ENCODE measurements around the gene DPP4. TPM values are rescaled to one million over a fixed set of nuclear protein-coding genes. Genes with fewer than 3 reads are reported as not detected.

Gene DPP4
- polyA plus RNA-seq (2013), result 0.16 TPM

DNA sequence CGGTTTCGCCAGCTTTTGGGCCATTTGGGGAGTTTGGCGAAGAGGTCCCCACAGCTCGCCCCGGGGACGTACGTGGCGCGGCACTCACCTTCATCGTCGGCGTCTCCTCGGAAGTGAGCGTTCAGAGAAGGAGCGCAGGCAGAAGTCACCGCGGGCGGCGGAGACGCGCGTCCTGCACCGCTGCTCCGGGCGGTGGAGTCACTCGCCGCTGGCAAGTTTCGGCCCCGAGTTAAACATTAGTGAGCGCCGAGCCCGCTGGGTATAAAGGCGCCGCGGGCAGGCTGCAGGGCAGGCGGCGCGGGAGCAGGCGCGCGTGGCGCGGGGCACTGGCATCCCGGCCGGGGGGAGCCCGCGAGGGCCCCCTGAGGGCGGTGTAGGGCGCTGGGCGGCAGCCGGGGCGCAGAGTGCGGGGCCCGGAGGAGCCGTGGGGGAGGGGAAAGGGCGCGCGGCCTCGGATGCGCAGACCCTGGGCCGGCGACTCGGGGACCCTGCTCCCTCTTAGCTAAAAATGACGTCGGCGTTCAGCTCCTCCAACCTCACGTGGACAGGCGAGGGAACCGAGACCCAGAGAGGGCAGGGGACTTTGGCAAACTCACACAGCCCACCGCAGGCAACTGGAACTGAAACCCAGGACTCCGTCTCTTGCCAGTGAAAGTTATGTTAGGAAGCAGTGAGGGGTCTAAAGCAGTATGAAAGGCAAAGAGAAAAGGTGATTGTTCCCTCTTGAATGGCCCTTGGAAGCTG lies at the start of gene DPP4:
TSS of gene DPP4 (minus strand) at position 328 of the 744 bp plus-strand sequence. CDS start at position 94, 234 bp downstream.
- H3K4me1 ChIP-seq (ENCODE audit: control extremely low read depth in 1 of 4, control insufficient read depth in 4 of 4, insufficient read depth in 4 of 4, low read length in 3 of 4), result peaks cover 0 to 16% (median 13%) of the 10 kb centered on the region in 4 experiments
- no peak within 1 kb of the TSS for H3K27ac ChIP-seq (ENCODE audit: insufficient read depth in 1 of 2, low read depth in 1 of 2, low read length in 2 of 2, poor library complexity in 1 of 2, severe bottlenecking in 2 of 2)

DNA sequence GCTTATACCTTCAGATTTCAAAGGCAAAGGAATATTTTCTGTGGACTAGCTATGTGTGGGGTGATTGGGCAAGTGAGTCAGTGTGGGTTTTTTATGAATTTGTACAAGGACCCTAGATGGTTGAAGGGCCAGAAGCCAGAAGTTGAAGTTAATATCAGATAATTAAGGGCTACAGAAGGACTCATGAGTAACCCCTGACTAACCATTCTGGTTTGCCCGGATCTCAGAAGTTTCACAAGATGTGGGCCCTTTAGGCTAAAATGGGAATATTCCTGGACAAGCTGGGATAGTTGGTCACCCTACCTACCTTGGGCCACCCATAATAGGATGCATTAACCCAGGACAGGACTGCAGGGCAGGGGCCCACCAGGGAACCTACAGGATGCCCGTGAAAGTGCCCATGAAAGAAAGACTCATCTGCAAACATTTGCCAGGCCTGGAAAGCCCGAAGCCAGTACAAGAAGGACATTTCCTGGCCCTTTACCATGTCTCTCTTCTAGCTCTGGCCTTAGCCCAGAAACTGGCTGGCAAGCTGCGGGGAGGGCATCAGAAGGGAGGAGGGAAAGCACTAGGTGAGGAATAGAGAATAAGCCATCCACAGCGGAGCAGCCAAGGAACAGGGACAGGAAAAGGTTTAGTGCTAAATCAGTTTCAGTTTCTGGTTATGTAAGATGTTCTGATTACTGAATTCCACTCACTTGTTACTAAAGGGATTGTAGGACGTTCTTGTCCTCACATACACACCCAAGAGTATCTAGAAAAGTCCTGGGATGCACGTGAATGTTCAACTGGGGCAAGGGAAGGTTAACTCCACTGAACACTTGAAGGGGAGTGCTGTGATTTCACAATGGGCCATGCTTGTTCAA lies 44.4 kb upstream of the DPP4 start:
- Histone ChIP-seq H3K9me3 (ENCODE audit: control extremely low read depth in 1 of 5, control insufficient read depth in 4 of 5, insufficient read depth in 2 of 5, low read depth in 1 of 5, low read length in 4 of 5) (peaks cover 0 to 7% (median 5%) of the 10 kb centered on the region in 5 experiments), H3K4me3 (ENCODE audit: control insufficient read depth in 1 of 7, extremely low read depth in 1 of 7, insufficient read depth in 4 of 7, low read depth in 2 of 7, low read length in 6 of 7) (no peak overlapping the region), H3K4me1 (ENCODE audit: control extremely low read depth in 1 of 4, control insufficient read depth in 4 of 4, insufficient read depth in 4 of 4, low read length in 3 of 4) (peaks cover 3 to 11% (median 7%) of the 10 kb centered on the region in 4 experiments), H3K36me3 (ENCODE audit: control insufficient read depth in 4 of 4, insufficient read depth in 4 of 4, low read length in 3 of 4) (no peaks in the 10 kb centered on the region), H3K27me3 (replicated peaks in 2 of 5; ENCODE audit: control insufficient read depth in 4 of 5, insufficient read depth in 5 of 5, low read length in 4 of 5) (no peaks in the 10 kb centered on the region), H3K27ac (ENCODE audit: insufficient read depth in 1 of 2, low read depth in 1 of 2, low read length in 2 of 2, poor library complexity in 1 of 2, severe bottlenecking in 2 of 2) (no peak overlapping the region)
- WGBS (ENCODE audit: insufficient coverage), result 69% methylated on average over 4 of the region's 7 CpGs
- ChIA-PET CTCF (interaction anchor here (0.9 to 1.6 kb wide), 2 partner anchors 8 to 526 kb away, joined by 3 to 7 read pairs; no protein-coding TSS in a partner anchor), POLR2A (interaction anchor here (0.6 kb wide), 1 partner anchor 548 kb away, joined by 3 read pairs; no protein-coding TSS in a partner anchor)
- no peak for DNase-seq

More for the DNA sequence above, at the start of gene DPP4:
- peak within 1 kb of the TSS; percentile 37 to 81 (median 67) for H3K4me3 ChIP-seq (ENCODE audit: control insufficient read depth in 1 of 7, extremely low read depth in 1 of 7, insufficient read depth in 4 of 7, low read depth in 2 of 7, low read length in 6 of 7)
- WGBS (ENCODE audit: insufficient coverage), result under 1% methylated on average over 23 of the region's 71 CpGs
- ChIA-PET POLR2A (no interaction called here), CTCF (interaction anchor here (1.2 kb wide), 1 partner anchor 14 kb away, joined by 3 read pairs; no protein-coding TSS in a partner anchor)
- peak; percentile 15 to 60 (median 40) for DNase-seq
- H3K27me3 ChIP-seq (replicated peaks in 2 of 5; ENCODE audit: control insufficient read depth in 4 of 5, insufficient read depth in 5 of 5, low read length in 4 of 5), result peaks cover 0 to 20% (median 8%) of the 10 kb centered on the region in 5 experiments
- H3K9me3 ChIP-seq (ENCODE audit: control extremely low read depth in 1 of 5, control insufficient read depth in 4 of 5, insufficient read depth in 2 of 5, low read depth in 1 of 5, low read length in 4 of 5), result peaks cover 0 to 5% (median 5%) of the 10 kb centered on the region in 5 experiments
- no peaks in the 10 kb centered on the region for H3K36me3 ChIP-seq (ENCODE audit: control insufficient read depth in 4 of 4, insufficient read depth in 4 of 4, low read length in 3 of 4)

DNA sequence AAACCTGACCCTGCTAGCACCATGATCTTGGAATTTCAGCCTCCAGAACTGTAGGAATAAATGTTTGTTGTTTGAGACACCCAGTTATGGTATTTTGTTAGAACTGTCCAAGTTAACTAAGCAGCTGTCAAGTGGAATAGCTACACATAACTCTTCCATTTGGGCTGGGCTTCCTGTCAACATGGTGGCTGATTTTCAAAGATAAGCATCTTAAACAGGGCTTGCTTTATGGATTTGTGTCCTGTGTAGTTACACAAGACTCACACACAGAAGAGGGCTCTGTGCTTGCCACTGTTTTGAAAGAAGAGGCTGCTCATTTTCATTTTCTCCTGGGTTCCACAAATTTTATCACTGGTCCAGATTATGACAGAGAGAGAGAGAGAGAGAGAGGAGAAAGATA lies 42.3 kb upstream of the DPP4 start:
- ChIA-PET POLR2A (no interaction called here), CTCF (interaction anchor here (0.6 to 1.9 kb wide), 2 partner anchors 9 to 1040 kb away, joined by 3 read pairs; no protein-coding TSS in a partner anchor)
- Histone ChIP-seq H3K36me3 (ENCODE audit: control insufficient read depth in 4 of 4, insufficient read depth in 4 of 4, low read length in 3 of 4) (no peaks in the 10 kb centered on the region), H3K9me3 (ENCODE audit: control extremely low read depth in 1 of 5, control insufficient read depth in 4 of 5, insufficient read depth in 2 of 5, low read depth in 1 of 5, low read length in 4 of 5) (peaks cover 0 to 7% (median 5%) of the 10 kb centered on the region in 5 experiments), H3K4me1 (ENCODE audit: control extremely low read depth in 1 of 4, control insufficient read depth in 4 of 4, insufficient read depth in 4 of 4, low read length in 3 of 4) (peaks cover 3 to 14% (median 8%) of the 10 kb centered on the region in 4 experiments), H3K27me3 (replicated peaks in 2 of 5; ENCODE audit: control insufficient read depth in 4 of 5, insufficient read depth in 5 of 5, low read length in 4 of 5) (no peaks in the 10 kb centered on the region), H3K27ac (ENCODE audit: insufficient read depth in 1 of 2, low read depth in 1 of 2, low read length in 2 of 2, poor library complexity in 1 of 2, severe bottlenecking in 2 of 2) (no peak overlapping the region), H3K4me3 (ENCODE audit: control insufficient read depth in 1 of 7, extremely low read depth in 1 of 7, insufficient read depth in 4 of 7, low read depth in 2 of 7, low read length in 6 of 7) (peak overlapping the region in 1 of 7 experiments; percentile 10)
- DNase-seq, result peak in 2 of 3 donors; percentile 7 to 36

DNA sequence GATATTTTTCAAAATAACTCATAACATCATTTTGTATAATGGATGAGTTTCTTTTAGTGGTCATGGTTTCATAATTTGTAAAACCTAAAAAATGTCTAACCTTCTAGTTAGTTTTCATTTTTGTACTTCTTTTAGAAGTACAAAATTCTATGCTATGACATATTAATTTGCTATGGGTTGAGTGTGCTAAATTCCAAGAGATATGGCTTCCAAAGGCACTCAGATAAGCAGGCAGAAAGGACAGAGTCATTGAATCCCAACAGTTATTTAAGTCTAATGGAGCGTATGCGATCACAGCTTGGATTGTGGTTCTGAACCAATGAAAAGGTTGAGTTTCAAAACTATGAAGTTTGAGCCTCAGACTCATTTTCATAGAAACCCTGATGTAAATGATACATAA lies 41.1 kb upstream of the DPP4 start:
- H3K27ac ChIP-seq (ENCODE audit: insufficient read depth in 1 of 2, low read depth in 1 of 2, low read length in 2 of 2, poor library complexity in 1 of 2, severe bottlenecking in 2 of 2), result no peak overlapping the region
- H3K27me3 ChIP-seq (replicated peaks in 2 of 5; ENCODE audit: control insufficient read depth in 4 of 5, insufficient read depth in 5 of 5, low read length in 4 of 5), result no peaks in the 10 kb centered on the region
- no CpG with 5 or more reads among the region's 2 CpGs for WGBS (ENCODE audit: insufficient coverage)
- no peak for DNase-seq
- H3K9me3 ChIP-seq (ENCODE audit: control extremely low read depth in 1 of 5, control insufficient read depth in 4 of 5, insufficient read depth in 2 of 5, low read depth in 1 of 5, low read length in 4 of 5), result peaks cover 0 to 7% (median 5%) of the 10 kb centered on the region in 5 experiments
- POLR2A ChIA-PET, result no interaction called here
- peaks cover 3 to 14% (median 8%) of the 10 kb centered on the region in 4 experiments for H3K4me1 ChIP-seq (ENCODE audit: control extremely low read depth in 1 of 4, control insufficient read depth in 4 of 4, insufficient read depth in 4 of 4, low read length in 3 of 4)
- H3K36me3 ChIP-seq (ENCODE audit: control insufficient read depth in 4 of 4, insufficient read depth in 4 of 4, low read length in 3 of 4), result no peaks in the 10 kb centered on the region
- H3K4me3 ChIP-seq (ENCODE audit: control insufficient read depth in 1 of 7, extremely low read depth in 1 of 7, insufficient read depth in 4 of 7, low read depth in 2 of 7, low read length in 6 of 7), result no peak overlapping the region
- CTCF ChIA-PET, result interaction anchor here (1.9 kb wide), 1 partner anchor 10 kb away, joined by 3 read pairs; no protein-coding TSS in a partner anchor

DNA sequence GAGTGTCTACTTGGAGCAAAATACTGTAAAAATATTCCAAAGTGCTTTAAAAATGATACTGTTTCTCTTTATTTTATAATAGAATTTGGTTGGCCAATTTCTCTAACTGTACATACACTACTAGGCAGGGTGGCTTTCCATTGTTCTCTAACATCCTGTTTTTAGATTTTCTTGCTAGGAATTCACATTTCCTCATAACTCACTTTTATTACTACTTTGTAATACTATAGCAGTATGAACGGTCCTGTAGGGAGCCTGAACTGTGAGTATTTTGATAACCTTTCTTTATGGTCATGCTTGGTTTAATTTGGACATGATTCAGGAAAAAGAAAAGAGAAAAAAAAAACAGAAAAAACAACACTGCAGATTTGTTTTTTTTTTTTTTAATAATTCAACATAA lies 40.3 kb upstream of the DPP4 start:
- no CpG with 5 or more reads among the region's 1 CpG for WGBS (ENCODE audit: insufficient coverage)
- Histone ChIP-seq H3K4me1 (ENCODE audit: control extremely low read depth in 1 of 4, control insufficient read depth in 4 of 4, insufficient read depth in 4 of 4, low read length in 3 of 4) (peaks cover 3 to 14% (median 8%) of the 10 kb centered on the region in 4 experiments), H3K36me3 (ENCODE audit: control insufficient read depth in 4 of 4, insufficient read depth in 4 of 4, low read length in 3 of 4) (no peaks in the 10 kb centered on the region), H3K27me3 (replicated peaks in 2 of 5; ENCODE audit: control insufficient read depth in 4 of 5, insufficient read depth in 5 of 5, low read length in 4 of 5) (no peaks in the 10 kb centered on the region), H3K4me3 (ENCODE audit: control insufficient read depth in 1 of 7, extremely low read depth in 1 of 7, insufficient read depth in 4 of 7, low read depth in 2 of 7, low read length in 6 of 7) (no peak overlapping the region), H3K9me3 (ENCODE audit: control extremely low read depth in 1 of 5, control insufficient read depth in 4 of 5, insufficient read depth in 2 of 5, low read depth in 1 of 5, low read length in 4 of 5) (peaks cover 0 to 7% (median 5%) of the 10 kb centered on the region in 5 experiments), H3K27ac (ENCODE audit: insufficient read depth in 1 of 2, low read depth in 1 of 2, low read length in 2 of 2, poor library complexity in 1 of 2, severe bottlenecking in 2 of 2) (no peak overlapping the region)
- DNase-seq, result no peak
- CTCF ChIA-PET, result interaction anchor here (1.4 kb wide), 1 partner anchor 11 kb away, joined by 4 read pairs; no protein-coding TSS in a partner anchor
- POLR2A ChIA-PET, result no interaction called here

DNA sequence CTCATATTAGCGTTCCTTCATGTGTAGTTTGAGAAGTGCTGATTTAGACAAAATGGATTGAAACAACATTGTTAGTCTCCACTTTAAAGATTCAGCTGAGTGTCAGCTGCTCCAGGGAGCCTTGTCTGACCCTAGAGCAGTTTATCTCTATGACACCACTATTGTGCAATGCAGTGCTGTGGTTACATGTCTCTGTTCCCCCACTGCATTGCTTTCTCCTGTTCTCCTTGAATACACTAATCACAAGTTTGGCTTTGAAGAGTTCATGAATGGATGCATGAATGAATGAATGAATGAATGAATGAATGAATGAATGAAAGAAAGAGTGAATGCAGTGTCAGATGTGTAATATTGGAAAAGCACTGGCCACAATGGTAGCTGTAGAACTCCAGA lies 39.8 kb upstream of the DPP4 start:
- DNase-seq, result peak in 2 of 3 donors; percentile 39 to 58
- no CpG with 5 or more reads among the region's 1 CpG for WGBS (ENCODE audit: insufficient coverage)
- Histone ChIP-seq H3K4me3 (ENCODE audit: control insufficient read depth in 1 of 7, extremely low read depth in 1 of 7, insufficient read depth in 4 of 7, low read depth in 2 of 7, low read length in 6 of 7) (no peak overlapping the region), H3K27ac (ENCODE audit: insufficient read depth in 1 of 2, low read depth in 1 of 2, low read length in 2 of 2, poor library complexity in 1 of 2, severe bottlenecking in 2 of 2) (no peak overlapping the region), H3K4me1 (ENCODE audit: control extremely low read depth in 1 of 4, control insufficient read depth in 4 of 4, insufficient read depth in 4 of 4, low read length in 3 of 4) (peaks cover 3 to 14% (median 8%) of the 10 kb centered on the region in 4 experiments), H3K27me3 (replicated peaks in 2 of 5; ENCODE audit: control insufficient read depth in 4 of 5, insufficient read depth in 5 of 5, low read length in 4 of 5) (no peaks in the 10 kb centered on the region), H3K36me3 (ENCODE audit: control insufficient read depth in 4 of 4, insufficient read depth in 4 of 4, low read length in 3 of 4) (no peaks in the 10 kb centered on the region), H3K9me3 (ENCODE audit: control extremely low read depth in 1 of 5, control insufficient read depth in 4 of 5, insufficient read depth in 2 of 5, low read depth in 1 of 5, low read length in 4 of 5) (peaks cover 0 to 7% (median 5%) of the 10 kb centered on the region in 5 experiments)
- ChIA-PET POLR2A (no interaction called here), CTCF (interaction anchor here (1.4 kb wide), 1 partner anchor 12 kb away, joined by 4 read pairs; no protein-coding TSS in a partner anchor)
